GM12874 (cell line): Measurements from ENCODE around the gene MAMLD1.

ENCODE experiments used
- CTCF ChIP-seq: IDR thresholded peaks from 2 replicates; pipeline ENCODE4 v1.5.1; 2011; ENCODE audit warnings: low read depth, mild to moderate bottlenecking, control low read depth, low read length, moderate library complexity; ENCODE audit not compliant: insufficient read depth

MAMLD1 gene

DNA sequence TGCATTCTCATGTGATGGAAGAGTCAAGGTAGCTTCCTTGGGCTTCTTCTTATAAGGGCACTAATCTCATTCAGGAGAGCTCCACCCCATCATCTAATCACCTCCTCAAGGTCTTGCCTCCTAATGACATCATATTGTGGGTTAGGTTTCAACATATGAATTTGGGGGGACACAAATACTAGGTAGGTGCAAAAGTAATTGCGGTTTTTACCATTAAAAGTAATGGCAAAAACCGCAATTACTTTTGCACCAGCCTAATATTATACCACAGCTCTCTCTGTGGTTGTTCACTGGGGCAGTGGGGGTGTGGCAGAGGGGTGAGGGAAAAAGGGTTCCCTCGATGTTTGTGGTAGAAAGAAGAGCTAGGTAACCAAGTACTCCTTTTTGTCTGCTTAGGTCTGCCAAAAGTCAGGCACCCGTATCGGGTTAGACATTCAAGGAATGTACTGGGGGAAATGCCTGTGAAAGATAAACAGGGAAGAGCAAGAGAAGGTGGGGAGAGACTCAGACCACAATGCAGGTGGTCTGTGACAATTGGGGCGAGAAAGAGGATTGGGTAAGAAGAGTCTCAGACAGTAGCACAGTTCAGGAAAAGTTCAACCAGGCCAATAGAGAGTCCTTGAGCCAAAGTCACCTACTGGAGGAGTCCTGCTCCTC, 126.4 kb downstream of the MAMLD1 start:
- no peak for TF ChIP-seq CTCF

DNA sequence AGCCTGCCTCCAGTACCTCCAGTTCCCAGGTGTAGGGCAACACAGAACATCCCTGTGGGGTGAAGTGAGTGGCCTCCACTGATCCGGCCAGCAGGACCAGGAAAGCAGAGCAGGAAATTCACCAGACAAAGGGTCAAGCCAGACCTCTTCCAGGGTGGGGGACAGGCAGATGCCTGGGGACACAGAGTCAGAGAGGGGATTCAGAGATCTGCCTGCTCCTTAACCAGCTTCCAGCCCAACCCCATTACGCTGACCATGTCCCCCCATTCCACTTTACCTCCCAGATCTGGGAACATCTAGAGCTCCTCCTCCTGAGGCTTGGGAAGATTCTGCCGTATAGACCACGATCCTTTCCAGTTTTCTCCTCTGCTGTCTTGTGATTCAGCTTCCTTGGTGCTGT, 132.4 kb downstream of the MAMLD1 start:
- no peak for TF ChIP-seq CTCF

- no peak for TF ChIP-seq CTCF
Measured at GRCh38 chrX:150499240-150499639, 136.1 kb downstream of the MAMLD1 start.

DNA sequence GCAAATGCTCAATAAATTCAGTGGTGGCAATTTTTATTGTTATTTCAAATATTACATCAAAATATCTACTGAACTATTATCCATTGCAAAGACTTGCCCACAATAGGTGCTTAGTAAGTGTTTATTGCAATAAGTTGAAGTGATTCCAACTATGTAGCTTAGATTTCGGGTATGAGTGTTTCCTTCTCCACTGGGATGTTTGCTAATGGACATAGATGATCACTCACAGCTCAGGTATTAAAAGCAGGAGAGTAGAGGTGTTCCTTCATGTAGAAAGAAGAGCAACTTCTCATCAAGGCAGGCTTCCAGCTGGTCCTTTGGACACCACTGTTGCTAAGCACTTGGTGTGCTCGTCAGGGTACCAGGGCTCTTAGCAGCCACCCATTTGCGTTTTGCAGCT, 139.0 kb downstream of the MAMLD1 start:
- TF ChIP-seq CTCF: no peak

GRCh38 chrX:150502979-150503897, 140.1 kb downstream of the MAMLD1 start:
- no peak for TF ChIP-seq CTCF

DNA sequence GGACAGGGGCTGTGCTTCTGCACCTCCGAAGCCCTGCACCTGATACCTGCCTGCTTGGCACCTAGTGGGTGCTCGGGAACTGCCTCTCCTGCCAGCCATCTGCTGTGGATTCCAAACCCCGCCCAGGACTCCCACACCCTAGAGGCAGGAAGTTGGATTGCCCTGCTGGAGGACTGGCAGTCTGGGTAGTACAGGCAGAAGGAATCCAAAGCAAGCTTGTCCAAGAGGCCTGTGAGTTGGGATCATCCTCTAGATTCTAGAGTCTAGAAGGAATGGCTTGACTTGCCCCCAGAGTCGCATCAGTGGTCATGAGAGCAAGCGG, 140.7 kb downstream of the MAMLD1 start:
- TF ChIP-seq CTCF: no peak

- TF ChIP-seq CTCF: no peak
Measured at GRCh38 chrX:150504397-150505182, 141.5 kb downstream of the MAMLD1 start.
